Activated CD8-positive, alpha-beta memory T cell treated with anti-CD3 and anti-CD28 coated beads, Interleukin-2, amount 50 U/mL, for 1 hour (primary cell): ENCODE results near the gene CAV2.

Experiments used
- DNase-seq: peaks from one replicate; pipeline ENCODE4 v3.0.0-alpha.2; 2020; ENCODE audit errors: extremely low read depth

CAV2 gene

DNA sequence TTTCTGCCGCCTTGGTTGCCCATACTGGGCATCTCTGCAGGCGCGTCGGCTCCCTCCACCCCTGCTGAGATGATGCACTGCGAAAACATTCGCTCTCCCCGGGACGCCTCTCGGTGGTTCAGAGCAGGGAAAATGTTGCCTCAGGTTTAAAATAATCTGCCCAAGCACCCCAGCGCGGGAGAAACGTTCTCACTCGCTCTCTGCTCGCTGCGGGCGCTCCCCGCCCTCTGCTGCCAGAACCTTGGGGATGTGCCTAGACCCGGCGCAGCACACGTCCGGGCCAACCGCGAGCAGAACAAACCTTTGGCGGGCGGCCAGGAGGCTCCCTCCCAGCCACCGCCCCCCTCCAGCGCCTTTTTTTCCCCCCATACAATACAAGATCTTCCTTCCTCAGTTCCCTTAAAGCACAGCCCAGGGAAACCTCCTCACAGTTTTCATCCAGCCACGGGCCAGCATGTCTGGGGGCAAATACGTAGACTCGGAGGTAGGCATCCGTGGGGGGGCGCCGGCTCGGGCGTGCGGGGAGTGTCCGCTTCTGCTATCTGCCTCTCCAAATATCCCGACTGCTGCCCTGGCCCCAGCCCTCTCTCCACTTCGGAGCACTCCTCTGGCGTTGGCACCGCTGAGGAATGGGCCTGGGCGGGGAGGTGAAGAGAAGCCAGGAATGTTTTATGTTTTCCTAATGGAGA lies 25.2 kb downstream of the CAV2 start, which contains the start of gene CAV1:
Gene CAV1, plus strand, starts transcription at position 428 of the 689 bp plus-strand sequence. Its CDS starts 27 bp downstream, at position 455.
- no peak for DNase-seq

DNA sequence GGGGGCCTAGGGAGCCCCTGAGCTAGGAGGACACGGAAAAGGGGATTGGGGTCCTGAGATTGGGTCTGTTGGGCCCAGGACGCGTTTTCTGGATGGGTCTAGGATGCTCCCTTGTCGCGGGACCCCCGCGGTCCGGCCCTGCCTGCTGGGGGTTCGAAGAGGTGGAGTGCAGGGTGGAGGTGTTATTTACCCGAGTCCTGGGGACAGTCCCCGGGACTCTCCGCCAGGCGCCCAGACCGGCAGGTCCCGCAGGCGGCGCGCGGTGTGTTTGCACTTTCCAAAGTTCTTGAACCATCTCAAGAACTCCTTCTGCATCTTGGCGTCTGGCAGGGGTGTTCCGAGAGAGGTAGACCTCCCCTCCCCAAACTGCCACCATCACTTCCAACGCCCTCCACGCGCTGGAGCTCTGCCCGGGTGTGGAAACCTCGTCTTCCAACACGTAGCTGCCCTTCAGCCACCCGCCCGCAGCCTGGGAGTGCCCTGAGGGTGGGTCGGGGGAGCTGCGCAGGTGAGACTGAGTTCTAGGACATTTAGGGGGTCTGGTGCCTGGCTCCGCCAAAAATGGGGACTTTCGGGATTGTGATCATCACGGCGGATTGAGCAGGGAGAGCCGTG lies 25.9 kb downstream of the CAV2 start:
- DNase-seq, result no peak

DNA sequence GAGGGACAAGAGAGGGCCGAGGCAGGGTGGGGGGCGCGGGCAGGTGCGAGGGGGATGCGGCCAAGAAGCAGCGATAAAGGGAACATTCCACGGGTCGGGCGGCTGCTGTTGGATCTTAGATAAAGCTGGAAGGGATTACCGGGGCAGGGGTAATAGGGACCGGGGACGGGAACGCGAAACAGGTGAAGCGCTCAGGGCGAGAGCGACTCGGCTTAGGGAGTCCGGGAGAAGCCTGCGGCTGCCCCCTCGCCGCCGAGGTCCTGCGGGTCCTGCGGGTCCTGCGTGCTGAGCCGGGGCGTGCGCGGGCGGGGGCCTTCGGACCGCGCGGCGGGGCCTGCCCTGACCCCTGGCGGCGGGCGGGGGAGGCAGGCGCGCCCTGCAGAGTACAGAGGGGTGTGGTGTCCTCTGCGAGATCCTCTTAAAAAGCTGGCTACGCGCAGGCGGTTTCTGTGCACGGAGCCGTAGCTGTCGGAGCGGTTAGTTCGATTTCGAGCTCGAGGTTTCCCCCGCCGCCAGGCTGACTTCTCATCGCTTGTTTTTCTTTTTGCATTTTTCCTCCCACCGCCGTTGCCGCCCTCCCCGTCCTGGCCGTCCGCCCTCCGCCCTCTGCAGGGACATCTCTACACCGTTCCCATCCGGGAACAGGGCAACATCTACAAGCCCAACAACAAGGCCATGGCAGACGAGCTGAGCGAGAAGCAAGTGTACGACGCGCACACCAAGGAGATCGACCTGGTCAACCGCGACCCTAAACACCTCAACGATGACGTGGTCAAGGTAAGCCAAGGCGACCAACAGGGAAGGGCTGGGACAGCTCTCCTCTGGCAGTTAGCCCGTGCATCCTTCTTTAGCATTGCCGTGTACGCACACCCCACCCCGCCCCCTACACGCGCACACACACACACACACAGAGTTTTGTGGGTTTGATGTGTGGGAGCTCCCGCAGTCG lies 26.6 kb downstream of the CAV2 start:
- DNase-seq, result no peak

DNA sequence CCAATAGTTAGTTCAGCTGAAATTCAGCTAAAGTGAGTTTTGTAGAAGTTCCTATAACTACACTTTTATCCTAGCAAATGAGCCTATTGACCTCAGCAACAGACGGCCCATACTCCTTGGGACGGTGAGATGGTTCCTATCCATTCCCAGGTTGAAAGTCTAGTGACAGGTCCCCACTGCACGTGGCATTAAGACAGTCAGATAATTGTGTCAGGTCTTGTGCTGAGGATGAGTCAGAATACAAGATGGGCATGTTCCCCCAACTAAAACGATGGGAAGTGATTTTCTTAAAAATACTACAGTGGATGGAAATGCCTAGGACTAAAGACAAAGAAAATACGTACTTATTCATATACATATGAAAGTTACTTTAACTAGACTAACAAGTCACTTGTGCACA lies 27.4 kb downstream of the CAV2 start:
- DNase-seq, result no peak

DNA sequence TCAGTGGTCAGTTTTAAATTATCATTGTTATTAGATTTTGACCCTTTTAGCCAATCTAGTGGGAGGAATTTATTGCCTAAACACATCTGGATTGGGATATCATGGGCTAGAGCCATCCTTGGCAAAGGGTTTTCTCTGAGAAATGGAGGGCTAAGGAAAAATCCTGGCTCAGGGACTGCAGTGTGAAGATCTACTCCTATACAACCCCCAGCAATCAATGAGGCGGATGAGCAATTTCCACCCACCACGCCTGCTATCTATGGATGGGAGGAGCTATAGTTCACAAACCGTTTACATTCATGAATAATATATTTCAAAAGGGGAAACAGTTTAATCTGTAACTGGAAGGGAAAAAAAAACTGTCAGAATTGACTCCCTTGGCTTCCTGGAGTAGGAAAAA lies 28.0 kb downstream of the CAV2 start:
- DNase-seq, result no peak

DNA sequence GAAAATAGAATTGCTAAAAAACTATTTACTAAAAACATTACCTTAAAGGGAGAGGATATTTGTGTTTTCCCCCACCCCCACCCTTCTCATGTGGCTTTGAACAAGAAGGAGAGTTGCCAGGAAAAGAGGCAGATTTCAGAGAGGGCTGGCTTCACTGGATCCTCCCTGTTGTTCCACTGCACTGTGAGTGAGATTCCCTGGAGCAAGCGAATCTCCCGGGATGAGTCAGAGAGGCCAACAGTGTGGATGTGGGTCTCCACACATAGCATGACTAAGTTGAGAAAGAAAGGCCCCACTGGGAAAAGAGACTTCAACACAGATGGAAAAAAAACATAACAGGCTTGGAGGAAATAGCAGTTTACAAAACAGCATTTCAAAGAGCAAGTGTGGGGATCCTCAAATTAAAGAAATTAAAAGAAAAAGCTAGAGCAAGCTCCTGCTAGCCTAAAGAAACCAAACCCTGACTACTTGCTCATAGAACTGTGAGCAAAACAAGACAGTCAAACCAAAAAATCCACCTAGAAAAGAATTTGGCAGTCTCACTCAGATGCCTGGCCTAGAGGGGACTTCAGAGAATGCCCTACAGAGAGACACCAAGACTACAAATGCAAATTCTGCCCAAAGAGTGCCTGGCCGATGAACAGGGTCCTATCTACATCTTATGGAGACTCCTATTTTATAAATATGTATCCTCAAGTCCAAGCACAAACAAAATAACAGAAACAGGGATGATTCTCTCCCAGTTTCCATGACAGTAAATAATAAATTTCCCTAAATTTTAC lies 28.7 kb downstream of the CAV2 start:
- no peak for DNase-seq

DNA sequence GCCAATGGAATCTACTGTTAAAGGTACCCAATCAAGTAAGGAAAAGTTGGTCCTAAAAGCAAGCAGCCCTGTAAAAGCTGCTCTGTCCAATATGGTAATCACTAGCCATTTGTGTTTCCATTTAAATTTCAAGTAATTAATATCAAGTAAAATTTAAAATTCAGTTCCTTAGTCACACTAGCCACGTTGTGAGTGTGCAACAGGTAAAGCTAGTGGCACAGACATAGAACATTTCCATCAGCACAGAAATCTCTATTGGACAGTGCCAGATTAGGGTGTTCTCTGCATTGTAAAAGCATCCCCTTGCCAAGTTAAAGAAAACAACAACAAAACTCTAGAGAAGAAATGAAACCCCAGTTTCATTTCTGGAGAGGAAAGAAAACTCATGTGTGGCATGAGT lies 29.7 kb downstream of the CAV2 start:
- DNase-seq, result no peak

DNA sequence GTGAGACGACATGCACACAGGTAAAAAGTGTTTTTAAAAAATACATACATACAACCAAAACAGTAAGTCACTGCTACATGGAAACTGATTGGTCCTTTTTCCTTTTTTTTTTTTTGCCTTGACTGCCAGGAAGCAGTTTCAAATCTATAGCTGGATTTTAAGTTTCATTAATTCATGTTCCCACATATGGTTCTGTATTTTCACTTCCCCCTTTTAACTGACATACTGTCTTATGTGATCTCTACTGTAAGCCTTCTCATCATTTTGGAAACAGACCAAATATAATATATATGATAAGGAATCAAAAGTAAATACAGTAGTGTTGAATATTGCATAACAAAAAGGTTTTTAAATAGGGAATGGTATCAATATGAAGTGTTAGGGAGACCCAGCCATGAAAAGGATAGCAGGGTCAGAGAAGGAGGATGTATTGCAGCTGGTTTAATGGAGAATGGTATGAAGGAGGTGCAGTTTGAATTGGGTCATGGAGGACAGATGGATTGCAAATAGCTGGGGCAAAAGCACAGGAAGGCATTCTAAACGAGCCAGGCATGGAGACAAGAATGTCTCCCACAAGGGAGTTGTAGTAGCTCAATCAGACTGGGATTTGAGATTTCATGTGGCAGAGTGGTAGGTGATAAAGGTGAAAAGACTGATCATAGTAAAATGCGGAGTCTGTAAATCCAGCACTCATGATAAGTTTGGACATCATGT lies 30.7 kb downstream of the CAV2 start:
- DNase-seq, result no peak

DNA sequence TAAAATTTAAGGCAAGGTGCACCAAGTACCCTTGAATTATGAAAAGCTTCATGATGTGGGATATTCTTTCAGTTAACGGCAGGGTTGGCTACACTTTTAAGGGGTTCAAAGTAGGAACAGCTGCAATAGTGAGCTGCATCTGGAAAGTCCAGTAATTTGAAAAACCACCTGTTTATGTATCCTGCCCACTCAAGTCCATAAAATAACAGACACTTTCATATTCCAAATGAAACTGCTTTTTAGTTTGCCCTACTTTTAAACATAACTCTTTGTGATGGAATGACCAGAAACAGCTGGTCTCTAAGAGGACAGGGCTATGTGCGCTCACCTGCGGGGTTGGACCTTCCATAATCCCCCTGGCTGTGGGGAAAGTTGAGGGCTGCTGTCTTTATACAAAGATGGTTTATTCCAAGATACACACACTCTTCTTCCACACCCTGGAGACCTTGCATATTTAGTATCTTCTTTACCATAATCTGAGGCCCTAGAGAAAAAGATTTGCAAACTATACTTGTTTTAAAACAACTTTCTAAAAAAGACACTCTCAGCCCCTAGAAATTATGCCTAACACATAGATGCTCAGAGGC lies 32.7 kb downstream of the CAV2 start:
- no peak for DNase-seq

DNA sequence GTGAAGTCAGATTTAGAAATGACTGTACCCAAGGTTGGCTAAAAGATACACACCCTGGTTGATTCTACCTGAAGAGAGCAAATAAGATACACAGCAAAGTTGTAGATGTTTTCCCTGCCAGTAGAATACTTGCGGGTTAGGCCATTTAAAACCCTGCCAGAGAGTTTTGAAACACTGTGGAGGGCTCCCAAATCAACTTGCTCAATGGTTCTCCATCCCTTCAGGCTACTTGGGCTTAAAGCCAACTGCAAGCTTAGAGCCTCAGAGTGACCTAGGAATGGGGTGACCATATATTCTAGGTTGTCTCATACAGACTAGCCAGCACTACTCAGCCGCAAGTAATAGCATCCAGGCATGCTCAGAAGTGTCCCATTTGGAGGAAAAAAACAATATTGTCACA lies 35.3 kb downstream of the CAV2 start:
- no peak for DNase-seq

DNA sequence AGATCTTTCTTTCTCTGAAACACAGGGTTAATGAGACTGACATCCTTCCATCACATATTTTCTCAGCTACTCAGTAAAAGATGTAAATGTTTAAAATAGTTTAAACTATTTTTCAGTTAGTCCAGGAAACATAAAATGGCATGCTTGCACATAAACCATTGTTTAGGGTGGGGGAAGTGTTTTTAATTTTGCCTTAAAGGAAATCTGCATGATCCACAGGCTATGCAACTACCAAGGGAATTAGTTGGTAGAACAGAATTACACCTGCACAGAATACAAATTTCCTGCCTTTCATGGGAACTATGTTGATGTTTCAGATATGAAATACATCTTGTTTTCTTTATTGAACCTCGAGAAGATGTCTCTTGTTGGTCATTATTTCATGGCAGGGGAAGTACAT lies 35.9 kb downstream of the CAV2 start:
- DNase-seq, result no peak

DNA sequence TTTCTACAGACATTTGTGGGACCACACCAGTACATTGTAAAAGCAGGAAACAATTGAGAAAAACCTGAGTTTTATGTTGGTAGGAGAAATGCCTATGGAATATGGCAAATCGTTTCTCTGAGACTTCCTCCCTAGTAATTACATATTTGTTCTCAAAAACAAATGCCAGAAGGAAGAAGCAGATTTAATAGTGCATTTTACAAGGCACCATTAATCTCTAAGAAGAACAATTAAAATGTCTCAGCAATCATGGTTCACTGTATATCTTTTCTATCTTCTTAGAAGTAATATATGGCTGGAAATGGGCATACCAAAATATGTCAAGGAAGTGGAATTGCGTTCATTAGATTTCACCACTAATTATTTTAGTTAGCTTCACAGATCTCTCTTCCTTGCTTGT lies 38.6 kb downstream of the CAV2 start:
- DNase-seq, result no peak

DNA sequence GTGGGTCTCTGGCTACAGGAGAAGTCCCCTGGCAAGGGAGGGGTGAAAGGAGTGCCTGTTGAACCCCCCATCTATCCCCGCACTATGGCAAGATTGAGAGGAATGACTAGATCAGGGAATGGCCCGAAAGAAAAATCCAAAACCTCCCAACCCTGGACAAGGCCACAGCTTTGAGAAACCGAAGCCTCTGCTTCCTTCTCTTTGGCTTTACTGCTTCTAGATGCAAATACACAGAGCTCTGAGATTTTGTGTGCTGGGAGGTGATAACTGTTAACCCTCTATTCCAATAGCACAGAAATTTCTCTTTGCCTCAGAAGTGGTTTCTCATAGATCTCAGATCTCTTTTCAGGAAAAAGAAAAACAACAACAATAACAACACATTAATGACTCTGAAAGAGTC lies 40.3 kb downstream of the CAV2 start:
- no peak for DNase-seq

DNA sequence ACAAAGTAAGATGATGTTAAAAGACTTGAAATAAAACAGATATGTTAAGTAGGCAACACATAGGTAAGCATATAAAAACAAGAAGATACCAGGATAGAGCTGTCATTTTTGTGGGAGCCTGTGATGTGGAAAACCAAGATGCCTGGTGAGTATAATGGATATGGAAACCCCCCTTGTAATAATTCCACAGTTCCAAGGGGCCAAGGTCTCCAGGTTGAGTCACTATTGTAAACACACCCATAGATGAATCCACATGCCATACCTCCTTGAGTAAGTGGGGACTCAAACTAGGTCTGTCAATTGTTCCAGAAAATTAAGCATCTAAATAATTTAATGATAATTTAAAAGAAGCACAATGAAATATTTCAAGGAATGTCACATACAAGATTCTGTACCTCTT lies 41.2 kb downstream of the CAV2 start:
- DNase-seq, result no peak

DNA sequence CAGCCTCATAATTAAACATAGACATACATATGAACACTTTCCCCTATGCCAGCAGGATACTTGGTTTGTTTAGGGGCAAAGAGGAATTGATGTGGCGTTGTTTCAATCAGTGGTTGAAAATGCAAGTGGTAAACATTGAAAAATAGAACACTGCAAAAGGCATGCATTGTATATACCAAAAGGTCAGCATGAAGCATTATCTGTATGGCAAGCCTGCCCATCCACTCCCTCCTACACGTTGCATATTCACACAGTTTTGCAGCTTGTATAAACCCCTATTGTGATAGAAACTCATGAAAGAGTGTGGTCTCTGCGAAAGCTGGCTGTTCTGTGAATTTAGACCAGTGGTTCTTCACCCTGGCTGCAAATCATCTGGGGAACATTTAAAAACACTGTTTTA lies 42.4 kb downstream of the CAV2 start:
- no peak for DNase-seq

DNA sequence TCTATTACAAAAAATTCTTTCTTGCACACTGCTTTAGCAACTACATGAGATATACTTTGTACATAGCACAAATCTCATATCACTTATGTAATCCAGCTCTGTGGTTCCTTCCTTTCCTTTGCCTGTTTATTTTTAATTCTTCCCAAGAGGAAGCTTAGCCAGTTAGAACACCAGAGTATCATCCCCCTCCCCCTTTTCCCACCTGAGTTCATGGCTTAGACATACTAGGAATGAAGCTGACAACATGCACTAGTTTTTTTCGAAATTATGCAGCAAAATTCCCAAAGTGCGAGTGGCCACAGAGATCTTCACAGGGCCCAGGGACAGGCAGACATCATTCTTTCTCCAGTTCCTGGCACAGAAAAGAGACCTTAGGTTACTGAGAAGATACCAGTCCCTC lies 43.1 kb downstream of the CAV2 start:
- DNase-seq, result no peak

DNA sequence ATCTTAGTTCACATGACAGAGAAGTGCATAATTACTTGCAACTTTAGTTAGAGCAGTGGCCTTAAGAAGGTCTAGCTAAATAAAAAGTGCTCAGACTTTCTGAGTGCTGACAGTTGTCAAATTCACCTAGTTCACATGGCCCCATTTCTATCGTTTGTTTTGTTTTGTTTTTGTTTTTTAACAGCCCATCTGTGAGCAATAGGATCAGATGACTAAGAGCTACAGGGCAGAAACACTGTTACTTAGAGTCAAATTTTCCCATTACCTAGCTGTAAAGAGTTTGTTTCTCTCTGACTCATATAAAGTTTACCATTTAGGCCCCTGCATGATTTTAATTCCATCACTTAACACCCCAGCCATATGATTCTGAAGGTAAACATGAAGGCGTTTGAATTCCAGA lies 44.1 kb downstream of the CAV2 start:
- DNase-seq, result no peak

DNA sequence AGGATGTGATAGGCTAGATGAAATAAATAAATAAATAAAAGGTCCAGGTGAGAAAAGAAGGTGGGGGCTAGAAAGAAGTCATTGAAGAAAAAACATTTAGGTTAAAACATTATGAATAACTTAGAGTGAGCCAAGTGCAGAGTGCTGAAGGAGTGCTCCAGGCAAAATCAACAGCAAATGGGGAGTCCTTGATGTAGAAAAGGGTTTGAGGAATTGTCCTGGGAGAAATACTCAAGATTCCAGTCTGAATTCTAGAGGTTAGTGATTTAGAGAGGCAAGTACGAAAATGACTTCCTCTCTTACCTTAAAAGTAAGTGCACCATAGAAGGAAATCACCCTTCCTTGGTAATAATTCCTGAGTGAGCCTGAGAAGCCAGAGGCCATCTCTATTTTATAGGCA lies 44.9 kb downstream of the CAV2 start:
- DNase-seq, result no peak

DNA sequence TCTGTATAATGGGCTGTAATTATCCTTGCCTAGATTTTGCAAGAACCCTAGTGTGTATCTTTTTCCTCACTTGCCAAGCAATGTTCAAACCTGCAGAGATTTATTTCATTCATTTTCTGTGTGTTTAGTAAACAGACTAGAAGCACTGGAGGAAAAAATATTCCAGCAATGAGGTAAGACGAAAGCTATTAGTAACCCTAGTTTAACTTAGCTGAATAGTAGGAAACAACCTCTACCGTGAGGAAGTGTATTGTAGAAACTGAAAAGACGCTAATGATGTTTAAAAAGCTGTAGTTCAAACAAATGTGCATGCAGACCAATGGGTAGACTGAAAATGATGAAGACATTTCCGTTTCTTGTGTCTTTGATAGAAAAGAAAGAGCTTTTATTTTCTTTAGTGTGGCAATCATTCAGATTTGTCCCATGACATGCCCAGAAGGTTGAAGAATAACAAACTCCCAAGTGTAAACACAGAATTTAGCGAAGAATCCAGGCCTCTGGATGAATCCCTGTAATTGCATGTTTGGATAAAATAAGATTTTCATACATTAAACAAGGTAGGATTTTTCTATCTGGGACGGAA lies 46.0 kb downstream of the CAV2 start:
- DNase-seq, result no peak

DNA sequence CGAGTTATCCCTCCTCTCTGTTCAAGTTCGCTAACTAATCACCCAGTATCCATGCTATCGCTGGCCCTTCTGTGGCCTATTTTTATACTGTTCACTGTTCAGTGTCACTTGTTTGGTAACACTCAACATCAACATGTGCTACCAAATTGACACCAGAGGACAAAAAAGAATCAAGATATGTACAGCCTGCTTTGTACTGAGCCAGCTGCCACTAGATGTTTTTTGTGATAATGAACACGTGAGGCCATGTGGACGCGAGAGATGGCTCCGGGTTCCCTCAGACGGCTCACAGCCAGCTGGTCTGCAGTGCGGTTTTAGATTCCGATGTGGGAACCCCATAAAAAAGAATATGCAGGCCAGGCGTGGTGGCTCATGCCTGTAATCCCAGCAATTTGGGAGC lies 46.5 kb downstream of the CAV2 start:
- DNase-seq, result no peak

DNA sequence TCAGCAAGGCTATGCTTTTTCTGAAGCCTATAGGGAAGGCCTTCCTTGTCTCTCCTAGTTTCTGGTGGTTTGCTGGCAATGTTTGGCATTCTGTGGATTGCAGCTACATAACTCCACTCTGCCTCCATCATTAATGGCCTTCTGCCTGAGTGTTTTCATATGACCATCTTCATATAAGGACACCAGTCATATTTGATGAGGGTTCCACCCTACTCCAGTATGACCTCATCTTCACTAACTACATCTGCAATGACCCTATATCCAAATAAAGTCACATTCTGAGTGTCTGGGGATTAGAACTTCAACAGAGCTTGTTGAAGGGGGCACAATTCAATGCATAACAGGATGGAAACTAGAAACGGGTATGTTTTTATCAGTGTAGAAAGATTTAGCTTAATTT lies 47.4 kb downstream of the CAV2 start:
- no peak for DNase-seq
